K562 (cell line): Measurements from ENCODE around the gene SLC30A10. TPM values are rescaled to one million over a fixed set of nuclear protein-coding genes. Genes with fewer than 3 reads are reported as not detected.

Experiments
- BHLHE40 ChIP-seq: IDR thresholded peaks from 2 replicates; pipeline ENCODE4 v1.6.1; 2011; ENCODE audit warnings: low read length, improper control_type of control experiment
- CXXC5 ChIP-seq: fragments of 250-450 bp; sonication (Bioruptor Pico); IDR thresholded peaks from 2 replicates; pipeline ENCODE4 v1.8.0; 2022; ENCODE audit warnings: inconsistent platforms, mild to moderate bottlenecking, moderate library complexity
- PATZ1 ChIP-seq: fragments of 250-450 bp; sonication (Bioruptor Pico); IDR thresholded peaks from 2 replicates; pipeline ENCODE4 v1.5.0; 2020; ENCODE audit warnings: mild to moderate bottlenecking, borderline replicate concordance
- ZBTB40 ChIP-seq, 2 experiments: fragments of 450-650 bp in 1 of 2; sonication (generic) in 1 of 2; formaldehyde crosslinking in 1 of 2; IDR thresholded peaks; 2 replicates each; pipeline versions ENCODE4 v1.7.1 to v1.9.0; 2016 to 2022; ENCODE audit warnings: inconsistent platforms in 1 of 2, mild to moderate bottlenecking in 1 of 2, missing genetic modification reagents in 1 of 2
- polyA plus RNA-seq, 8 experiments: library from polyadenylated mRNA; depleted of rRNA in 4 of 8; stranded (reverse) in 5 of 8; unstranded in 3 of 8; fragments of >200 nt; fragmentation: Nextera tagmentation in 2 of 8; fragmentation: Illumina TruSeq in 1 of 8; extraction: Ambion mirVana in 2 of 8; extraction: Trizol in 1 of 8; gene quantifications; 2 replicates each; pipeline versions ENCODE4 v1.2.1 to v1.2.3, GENCODE V29; 2011 to 2014; ENCODE audit warnings: inconsistent platforms in 1 of 8, missing spikeins in 1 of 8
- total RNA-seq, 7 experiments: library from RNA; depleted of rRNA in 6 of 7; stranded (reverse); fragments of >200 nt in 6 of 7; fragmentation: Illumina TruSeq in 2 of 7; extraction: Trizol in 2 of 7; gene quantifications; 2 replicates each; pipeline versions ENCODE4 v1.2.1 to v1.2.3, GENCODE V29; 2011 to 2021; ENCODE audit warnings: low replicate concordance in 1 of 7
- TF ChIP-seq, protein P1 (sequence below), 3 experiments: fragments of 200-800 bp in 1 of 3; sonication (Bioruptor generic) in 1 of 3; sonication (generic) in 1 of 3; formaldehyde crosslinking in 1 of 3; IDR thresholded peaks; 2 replicates each; pipeline versions ENCODE4 v1.6.1 to v1.8.0; 2016 to 2022; ENCODE audit warnings: mild to moderate bottlenecking in 2 of 3, missing compliant biosample characterization in 2 of 3, missing genetic modification characterization in 2 of 3, missing genetic modification reagents in 1 of 3
- TF ChIP-seq, protein P2 (sequence below): fragments of 200-800 bp; sonication (Bioruptor generic); IDR thresholded peaks from 2 replicates; pipeline ENCODE4 v1.6.1; 2017; ENCODE audit warnings: missing genetic modification characterization, missing compliant biosample characterization
- TF ChIP-seq, protein P3 (sequence below): sonication (generic); formaldehyde crosslinking; IDR thresholded peaks from 2 replicates; pipeline ENCODE4 v1.9.0; 2022; ENCODE audit warnings: mild to moderate bottlenecking, missing genetic modification reagents
- TF ChIP-seq, protein P4 (sequence below): conservative IDR thresholded peaks from 2 replicates; pipeline ENCODE4 v1.6.1; 2011; ENCODE audit warnings: low read depth, mild to moderate bottlenecking, low read length; ENCODE audit not compliant: control insufficient read depth

The SLC30A10 gene
- total and polyA plus RNA-seq, 9 of the 15 experiments (the other 6 are each of a cell fraction or from before 2014, with no cell fraction given) = 2.6 to 11.3 (median 7.1) TPM

- TF ChIP-seq, protein P1, sequence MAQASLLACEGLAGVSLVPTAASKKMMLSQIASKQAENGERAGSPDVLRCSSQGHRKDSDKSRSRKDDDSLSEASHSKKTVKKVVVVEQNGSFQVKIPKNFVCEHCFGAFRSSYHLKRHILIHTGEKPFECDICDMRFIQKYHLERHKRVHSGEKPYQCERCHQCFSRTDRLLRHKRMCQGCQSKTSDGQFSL (CRISPR knock-in tag; IDR thresholded peaks at IDR 0.05) = 0 out of 2 replicates have a peak, but pooled peaks have one; percentile 44
- TF ChIP-seq, protein P1 (tag; IDR thresholded peaks at IDR 0.05) = no peak
- TF ChIP-seq ZBTB40 (IDR thresholded peaks at IDR 0.05) (no peak), ZBTB40 (CRISPR knock-in tag; IDR thresholded peaks at IDR 0.05) (no peak), BHLHE40 (peak; percentile 62), PATZ1 (CRISPR knock-in tag) (no peak), CXXC5 (CRISPR knock-in tag) (peak; percentile 61)
- TF ChIP-seq, protein P2, sequence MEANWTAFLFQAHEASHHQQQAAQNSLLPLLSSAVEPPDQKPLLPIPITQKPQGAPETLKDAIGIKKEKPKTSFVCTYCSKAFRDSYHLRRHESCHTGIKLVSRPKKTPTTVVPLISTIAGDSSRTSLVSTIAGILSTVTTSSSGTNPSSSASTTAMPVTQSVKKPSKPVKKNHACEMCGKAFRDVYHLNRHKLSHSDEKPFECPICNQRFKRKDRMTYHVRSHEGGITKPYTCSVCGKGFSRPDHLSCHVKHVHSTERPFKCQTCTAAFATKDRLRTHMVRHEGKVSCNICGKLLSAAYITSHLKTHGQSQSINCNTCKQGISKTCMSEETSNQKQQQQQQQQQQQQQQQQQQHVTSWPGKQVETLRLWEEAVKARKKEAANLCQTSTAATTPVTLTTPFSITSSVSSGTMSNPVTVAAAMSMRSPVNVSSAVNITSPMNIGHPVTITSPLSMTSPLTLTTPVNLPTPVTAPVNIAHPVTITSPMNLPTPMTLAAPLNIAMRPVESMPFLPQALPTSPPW (CRISPR knock-in tag) = peak; percentile 65
- TF ChIP-seq, protein P3, sequence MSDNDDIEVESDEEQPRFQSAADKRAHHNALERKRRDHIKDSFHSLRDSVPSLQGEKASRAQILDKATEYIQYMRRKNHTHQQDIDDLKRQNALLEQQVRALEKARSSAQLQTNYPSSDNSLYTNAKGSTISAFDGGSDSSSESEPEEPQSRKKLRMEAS = peak; percentile 80
- TF ChIP-seq, protein P4, sequence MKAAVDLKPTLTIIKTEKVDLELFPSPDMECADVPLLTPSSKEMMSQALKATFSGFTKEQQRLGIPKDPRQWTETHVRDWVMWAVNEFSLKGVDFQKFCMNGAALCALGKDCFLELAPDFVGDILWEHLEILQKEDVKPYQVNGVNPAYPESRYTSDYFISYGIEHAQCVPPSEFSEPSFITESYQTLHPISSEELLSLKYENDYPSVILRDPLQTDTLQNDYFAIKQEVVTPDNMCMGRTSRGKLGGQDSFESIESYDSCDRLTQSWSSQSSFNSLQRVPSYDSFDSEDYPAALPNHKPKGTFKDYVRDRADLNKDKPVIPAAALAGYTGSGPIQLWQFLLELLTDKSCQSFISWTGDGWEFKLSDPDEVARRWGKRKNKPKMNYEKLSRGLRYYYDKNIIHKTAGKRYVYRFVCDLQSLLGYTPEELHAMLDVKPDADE = peak; percentile 68
Observed at GRCh38 chr1:219927956-219928790, at the start of gene SLC30A10 (continued).
